GM23248 (cell line): Measurements from ENCODE around the gene PDK4. TPM values are rescaled to one million over a fixed set of nuclear protein-coding genes. Genes with fewer than 3 reads are reported as not detected.

Experiments used
- DNase-seq: peaks from one replicate; pipeline ENCODE4 v3.0.0-alpha.2; 2015
- H2AFZ ChIP-seq: fragments of 200-600 bp; sonication (generic); 2 replicates; pipeline ENCODE4 v1.6.1; 2016; ENCODE audit warnings: antibody characterized with exemption
- H3F3A ChIP-seq: fragments of 200-600 bp; sonication (generic); 2 replicates; pipeline ENCODE4 v1.6.1; 2016; ENCODE audit warnings: mild to moderate bottlenecking, antibody characterized with exemption, mixed run types; ENCODE audit not compliant: insufficient read depth
- H3K27ac ChIP-seq: fragments of 200-600 bp; sonication (generic); 2 replicates; pipeline ENCODE4 v1.5.1; 2016; ENCODE audit warnings: mild to moderate bottlenecking
- H3K27me3 ChIP-seq: fragments of 200-600 bp; sonication (generic); replicated peaks from 2 replicates; pipeline ENCODE4 v1.6.1; 2016; ENCODE audit warnings: mild to moderate bottlenecking; ENCODE audit not compliant: insufficient read depth
- H3K36me3 ChIP-seq: fragments of 200-600 bp; sonication (generic); 2 replicates; pipeline ENCODE4 v1.6.1; 2016; ENCODE audit warnings: low read depth, mild to moderate bottlenecking
- H3K4me1 ChIP-seq: fragments of 200-600 bp; sonication (generic); 2 replicates; pipeline ENCODE4 v1.6.1; 2016; ENCODE audit warnings: mild to moderate bottlenecking; ENCODE audit not compliant: insufficient read depth
- H3K4me2 ChIP-seq: fragments of 200-600 bp; sonication (generic); one replicate; pipeline ENCODE4 v1.6.1; 2016; ENCODE audit warnings: mild to moderate bottlenecking; ENCODE audit not compliant: unreplicated experiment
- H3K4me3 ChIP-seq: fragments of 200-600 bp; sonication (generic); 2 replicates; pipeline ENCODE4 v1.5.1; 2016; ENCODE audit warnings: mild to moderate bottlenecking
- H3K79me2 ChIP-seq: fragments of 200-600 bp; sonication (generic); 2 replicates; pipeline ENCODE4 v1.6.1; 2016; ENCODE audit warnings: mild to moderate bottlenecking; ENCODE audit not compliant: insufficient read depth
- H3K9ac ChIP-seq: fragments of 200-600 bp; sonication (generic); 2 replicates; pipeline ENCODE4 v1.6.1; 2016; ENCODE audit warnings: mild to moderate bottlenecking
- H3K9me2 ChIP-seq: fragments of 200-600 bp; sonication (generic); 2 replicates; pipeline ENCODE4 v1.6.1; 2016; ENCODE audit warnings: mixed run types, mild to moderate bottlenecking, moderate library complexity; ENCODE audit not compliant: insufficient read depth
- H3K9me3 ChIP-seq: fragments of 200-600 bp; sonication (generic); one replicate; pipeline ENCODE4 v1.6.1; 2017; ENCODE audit warnings: low read depth
- H4K20me1 ChIP-seq: fragments of 200-600 bp; sonication (generic); 2 replicates; pipeline ENCODE4 v1.6.0; 2016; ENCODE audit not compliant: insufficient read depth
- EZH2 ChIP-seq: fragments of 200-600 bp; sonication (generic); IDR thresholded peaks from 2 replicates; pipeline ENCODE4 v1.6.1; 2018; ENCODE audit warnings: antibody characterized with exemption, mild to moderate bottlenecking; ENCODE audit not compliant: insufficient read depth, poor library complexity, severe bottlenecking
- EZH2phosphoT487 ChIP-seq: fragments of 200-600 bp; sonication (generic); IDR thresholded peaks from 2 replicates; pipeline ENCODE4 v1.6.1; 2018; ENCODE audit warnings: antibody characterized with exemption, moderate library complexity, mild to moderate bottlenecking, low read depth; ENCODE audit not compliant: insufficient read depth
- WGBS, 2 experiments: methylation state at CpG; one replicate each; pipeline ENCODE4 v1.1.6; 2015 to 2017; ENCODE audit warnings: low lambda C conversion rate in 2 of 2, low coverage in 1 of 2; ENCODE audit errors: missing lambda C conversion rate in 2 of 2; 5-methylcytosine and 5-hydroxymethylcytosine counted together
- in situ Hi-C: fragments of 300-500 bp; cut with MboI; formaldehyde crosslinking; loops from 2 replicates; pipeline ENCODE4 v1.15.0; 2020
- polyA plus RNA-seq: library from polyadenylated mRNA; unstranded; fragments of >200 nt; fragmentation: Nextera tagmentation; extraction: Ambion mirVana; gene quantifications from 2 replicates; pipeline ENCODE4 v1.2.1, GENCODE V29; 2016
- total RNA-seq: library from RNA; depleted of rRNA; stranded (reverse); fragments of >200 nt; shearing (Covaris generic); gene quantifications from 2 replicates; pipeline ENCODE4 v1.2.3, GENCODE V29; 2014

PDK4 gene
- total and polyA plus RNA-seq, 2 experiments from 2014 or later = 1.4 to 1.5 TPM

DNA sequence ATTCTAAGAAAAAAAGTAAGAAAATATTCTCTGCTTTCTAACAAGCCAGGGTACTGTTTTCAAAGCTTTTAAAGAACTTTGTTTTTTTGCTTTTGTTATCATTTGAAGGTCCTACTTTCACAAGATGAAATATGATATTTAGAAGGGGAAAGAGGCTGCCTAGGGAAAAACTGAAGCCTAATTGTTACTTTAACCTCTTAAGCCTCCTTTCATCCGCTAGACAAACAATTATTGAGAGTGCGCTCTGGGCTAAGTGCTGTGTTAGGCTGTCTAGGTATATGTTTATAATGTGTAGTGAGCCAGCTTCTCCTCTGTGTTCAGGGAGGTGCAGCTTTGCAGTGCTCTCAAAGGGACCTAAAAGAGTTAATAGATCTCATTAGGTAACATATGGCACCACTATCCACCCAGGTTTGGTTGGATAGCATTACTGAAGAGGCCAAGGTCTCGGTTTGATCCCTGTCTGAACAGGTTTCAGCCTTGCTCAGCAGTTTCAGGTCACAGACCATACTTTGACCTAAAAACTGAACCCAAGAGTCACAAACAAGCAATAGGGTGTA lies 17.9 kb downstream of the PDK4 start:
- Histone ChIP-seq H3K4me2 (no peak overlapping the region), H3K27me3 (no peaks in the 10 kb centered on the region), H3K79me2 (no peaks in the 10 kb centered on the region), H3K27ac (no peak overlapping the region), H3K9me3 (no peaks in the 10 kb centered on the region), H3K4me1 (no peaks in the 10 kb centered on the region), H3F3A (no peaks in the 10 kb centered on the region), H3K4me3 (no peak overlapping the region), H3K9ac (no peak overlapping the region), H3K36me3 (no peaks in the 10 kb centered on the region), H4K20me1 (no peaks in the 10 kb centered on the region), H3K9me2 (no peaks in the 10 kb centered on the region), H2AFZ (no peak overlapping the region)
- in situ Hi-C loops = no loop called here
- no peak for DNase-seq
- TF ChIP-seq EZH2 (no peak), EZH2phosphoT487 (no peak)
- WGBS, 2 experiments = 47 to 56% methylated on average over 3 of the region's 3 CpGs

- Histone ChIP-seq H3K9me3 (no peaks in the 10 kb centered on the region), H3K4me2 (no peak overlapping the region), H3K27ac (no peak overlapping the region), H2AFZ (no peak overlapping the region), H3K27me3 (no peaks in the 10 kb centered on the region), H3K9ac (no peak overlapping the region), H3K36me3 (no peaks in the 10 kb centered on the region), H3K4me3 (no peak overlapping the region), H3K79me2 (no peaks in the 10 kb centered on the region), H3F3A (no peaks in the 10 kb centered on the region), H4K20me1 (no peaks in the 10 kb centered on the region), H3K4me1 (no peaks in the 10 kb centered on the region), H3K9me2 (no peaks in the 10 kb centered on the region)
- DNase-seq = peak; percentile 32
- 81 to 82% methylated on average over 5 of the region's 5 CpGs for WGBS, 2 experiments
- TF ChIP-seq EZH2phosphoT487 (no peak), EZH2 (no peak)
- in situ Hi-C loops = no loop called here
These were observed 19.2 kb downstream of the PDK4 start for GRCh38 chr7:95577137-95577536.

- no peaks in the 10 kb centered on the region for H3K27me3 ChIP-seq
- no peak overlapping the region for H3K4me2 ChIP-seq
- no peak overlapping the region for H2AFZ ChIP-seq
- H4K20me1 ChIP-seq = no peaks in the 10 kb centered on the region
- H3K9me3 ChIP-seq = no peaks in the 10 kb centered on the region
- no peaks in the 10 kb centered on the region for H3K9me2 ChIP-seq
- no peak overlapping the region for H3K27ac ChIP-seq
- in situ Hi-C loops = no loop called here
- no peaks in the 10 kb centered on the region for H3F3A ChIP-seq
- H3K79me2 ChIP-seq = no peaks in the 10 kb centered on the region
- no peaks in the 10 kb centered on the region for H3K4me1 ChIP-seq
- no peak for TF ChIP-seq EZH2
- TF ChIP-seq EZH2phosphoT487 = no peak
- 77 to 85% methylated on average over 2 of the region's 2 CpGs for WGBS, 2 experiments
- no peaks in the 10 kb centered on the region for H3K36me3 ChIP-seq
- DNase-seq = no peak
- no peak overlapping the region for H3K4me3 ChIP-seq
- H3K9ac ChIP-seq = no peak overlapping the region
These were observed 26.6 kb downstream of the PDK4 start for GRCh38 chr7:95569720-95570119.

GRCh38 chr7:95560674-95561073 lies 35.6 kb downstream of the PDK4 start:
- H3K4me1 ChIP-seq = no peaks in the 10 kb centered on the region
- in situ Hi-C loops = no loop called here

GRCh38 chr7:95558864-95559263 lies 37.5 kb downstream of the PDK4 start:
- 64 to 65% methylated on average over 3 of the region's 3 CpGs for WGBS, 2 experiments
- Histone ChIP-seq H3K9ac (no peak overlapping the region), H3K9me2 (no peaks in the 10 kb centered on the region), H3K36me3 (no peaks in the 10 kb centered on the region), H3K4me1 (no peaks in the 10 kb centered on the region), H4K20me1 (no peaks in the 10 kb centered on the region), H3F3A (no peaks in the 10 kb centered on the region), H3K79me2 (no peaks in the 10 kb centered on the region), H3K27me3 (no peaks in the 10 kb centered on the region), H3K4me2 (no peak overlapping the region), H3K27ac (no peak overlapping the region), H2AFZ (no peak overlapping the region), H3K4me3 (no peak overlapping the region), H3K9me3 (no peaks in the 10 kb centered on the region)
- in situ Hi-C loops = no loop called here
- TF ChIP-seq EZH2 = no peak
- TF ChIP-seq EZH2phosphoT487 = no peak
- DNase-seq = no peak

More at GRCh38 chr7:95560674-95561073, 35.6 kb downstream of the PDK4 start:
- H3K4me3 ChIP-seq = no peak overlapping the region
- no peak overlapping the region for H2AFZ ChIP-seq
- no peaks in the 10 kb centered on the region for H4K20me1 ChIP-seq
- 60 to 71% methylated on average over 2 of the region's 2 CpGs for WGBS, 2 experiments
- no peaks in the 10 kb centered on the region for H3K9me3 ChIP-seq
- no peak overlapping the region for H3K27ac ChIP-seq
- H3K36me3 ChIP-seq = no peaks in the 10 kb centered on the region
- H3K27me3 ChIP-seq = no peaks in the 10 kb centered on the region
- no peaks in the 10 kb centered on the region for H3F3A ChIP-seq
- DNase-seq = no peak
- H3K9me2 ChIP-seq = no peaks in the 10 kb centered on the region
- H3K4me2 ChIP-seq = no peak overlapping the region
- H3K9ac ChIP-seq = no peak overlapping the region
- no peak for TF ChIP-seq EZH2phosphoT487
- H3K79me2 ChIP-seq = no peaks in the 10 kb centered on the region
